Occipital lobe (tissue), 2 donors: Measurements from ENCODE around the gene MMP13. TPM values are rescaled to one million over a fixed set of nuclear protein-coding genes. Genes with fewer than 3 reads are reported as not detected.
"Not testable (repeated sequence)": the region's sequence is repeated elsewhere in the genome, so short reads cannot be mapped to it uniquely, and the experiment has no call there.

Source experiments
- DNase-seq: peaks from one replicate; lab custom pipeline; 2025; lab: John Stamatoyannopoulos, UW
- total RNA-seq: library from RNA; depleted of rRNA; stranded (reverse); fragments of >200 nt; gene quantifications from one replicate; pipeline ENCODE4 v1.2.3, GENCODE V29; 2014

Gene MMP13
- total RNA-seq, 1 donor from 2014 or later = not detected

- no peak for DNase-seq
Observed at GRCh38 chr11:102936864-102937509, 18.5 kb downstream of the MMP13 start.

GRCh38 chr11:102935514-102935913, 20.0 kb downstream of the MMP13 start:
- DNase-seq = no peak

GRCh38 chr11:102934735-102935134, 20.8 kb downstream of the MMP13 start:
- DNase-seq = no peak

- DNase-seq = no peak
Observed at GRCh38 chr11:102933627-102934026, 21.9 kb downstream of the MMP13 start.

- no peak for DNase-seq
Observed at GRCh38 chr11:102932678-102933077, 22.9 kb downstream of the MMP13 start.

- DNase-seq = no peak
Observed at GRCh38 chr11:102930451-102930850, 25.1 kb downstream of the MMP13 start.

- DNase-seq = no peak
Observed at GRCh38 chr11:102929972-102930371, 25.6 kb downstream of the MMP13 start.

- DNase-seq = no peak
Observed at GRCh38 chr11:102929166-102929565, 26.4 kb downstream of the MMP13 start.

- DNase-seq = no peak
Observed at GRCh38 chr11:102928247-102928646, 27.3 kb downstream of the MMP13 start.

- no peak for DNase-seq
Observed at GRCh38 chr11:102927624-102927990, 27.9 kb downstream of the MMP13 start.

- DNase-seq = no peak
Observed at GRCh38 chr11:102926961-102927623, 28.4 kb downstream of the MMP13 start.

GRCh38 chr11:102926517-102926916, 29.0 kb downstream of the MMP13 start:
- DNase-seq = no peak

GRCh38 chr11:102925988-102926387, 29.5 kb downstream of the MMP13 start:
- DNase-seq = no peak

- DNase-seq = no peak
Observed at GRCh38 chr11:102924851-102925380, 30.6 kb downstream of the MMP13 start.

- DNase-seq = no peak
Observed at GRCh38 chr11:102921587-102922220, 33.8 kb downstream of the MMP13 start.

- no peak for DNase-seq
Observed at GRCh38 chr11:102920118-102920684, 35.3 kb downstream of the MMP13 start.

- DNase-seq = no peak
Observed at GRCh38 chr11:102915044-102915375, 40.5 kb downstream of the MMP13 start.

GRCh38 chr11:102914238-102915043, 41.1 kb downstream of the MMP13 start:
- DNase-seq = no peak

GRCh38 chr11:102912482-102912830, 43.1 kb downstream of the MMP13 start:
- no peak for DNase-seq

GRCh38 chr11:102911758-102912481, 43.6 kb downstream of the MMP13 start:
- DNase-seq = no peak

GRCh38 chr11:102905848-102906247, 49.7 kb downstream of the MMP13 start:
- not testable (repeated sequence) for DNase-seq
